K562 (cell line): ENCODE data around the gene DAGLA. TPM values are rescaled to one million over a fixed set of nuclear protein-coding genes. Genes with fewer than 3 reads are reported as not detected.

Experiments
- EHMT2 ChIP-seq: fragments of 450-650 bp; IDR thresholded peaks from 2 replicates; pipeline ENCODE4 v1.6.1; 2018; ENCODE audit warnings: antibody characterized with exemption
- EWSR1 ChIP-seq: fragments of 450-650 bp; IDR thresholded peaks from 2 replicates; pipeline ENCODE4 v1.6.1; 2018; ENCODE audit warnings: borderline replicate concordance, mild to moderate bottlenecking, low read depth, moderate library complexity; ENCODE audit not compliant: partially characterized antibody
- HES1 ChIP-seq: fragments of 450-650 bp; IDR thresholded peaks from 2 replicates; pipeline ENCODE4 v1.6.1; 2016; ENCODE audit warnings: low read depth, mild to moderate bottlenecking, moderate library complexity
- MAFK ChIP-seq: IDR thresholded peaks from 2 replicates; pipeline ENCODE4 v1.6.1; 2011; ENCODE audit warnings: low read length, improper control_type of control experiment
- MXD1 ChIP-seq: fragments of 250-450 bp; sonication (Bioruptor Pico); IDR thresholded peaks from 2 replicates; pipeline ENCODE4 v1.8.0; 2021; ENCODE audit warnings: borderline replicate concordance, mild to moderate bottlenecking, moderate library complexity; ENCODE audit not compliant: poor library complexity, severe bottlenecking
- POLR2AphosphoS2 ChIP-seq: IDR thresholded peaks from 2 replicates; pipeline ENCODE4 v1.6.1; 2012; ENCODE audit warnings: low read length, improper control_type of control experiment
- SLC30A9 ChIP-seq: fragments of 250-450 bp; sonication (Bioruptor Pico); IDR thresholded peaks from 2 replicates; pipeline ENCODE4 v1.8.0; 2022; ENCODE audit warnings: mild to moderate bottlenecking, moderate library complexity
- TSC22D4 ChIP-seq: fragments of 450-650 bp; IDR thresholded peaks from 2 replicates; pipeline ENCODE4 v1.6.1; 2016; ENCODE audit warnings: missing genetic modification characterization, missing biosample characterization, control low read depth
- ZNF551 ChIP-seq: fragments of 250-450 bp; sonication (Bioruptor Pico); IDR thresholded peaks from 2 replicates; pipeline ENCODE4 v1.5.0; 2021; ENCODE audit warnings: mild to moderate bottlenecking, moderate library complexity
- ZSCAN29 ChIP-seq: fragments of 450-650 bp; IDR thresholded peaks from 2 replicates; pipeline ENCODE4 v1.6.1; 2017
- polyA plus RNA-seq, 8 experiments: library from polyadenylated mRNA; depleted of rRNA in 4 of 8; stranded (reverse) in 5 of 8; unstranded in 3 of 8; fragments of >200 nt; fragmentation: Nextera tagmentation in 2 of 8; fragmentation: Illumina TruSeq in 1 of 8; extraction: Ambion mirVana in 2 of 8; extraction: Trizol in 1 of 8; gene quantifications; 2 replicates each; pipeline versions ENCODE4 v1.2.1 to v1.2.3, GENCODE V29; 2011 to 2014; ENCODE audit warnings: inconsistent platforms in 1 of 8, missing spikeins in 1 of 8
- total RNA-seq, 7 experiments: library from RNA; depleted of rRNA in 6 of 7; stranded (reverse); fragments of >200 nt in 6 of 7; fragmentation: Illumina TruSeq in 2 of 7; extraction: Trizol in 2 of 7; gene quantifications; 2 replicates each; pipeline versions ENCODE4 v1.2.1 to v1.2.3, GENCODE V29; 2011 to 2021; ENCODE audit warnings: low replicate concordance in 1 of 7

Gene DAGLA
- total and polyA plus RNA-seq, 9 of the 15 experiments (the other 6 are each of a cell fraction or from before 2014, with no cell fraction given) = 0.03 to 0.16 (median 0.04) TPM; not detected in 4

- no peak for TF ChIP-seq MXD1 (CRISPR knock-in tag)
- no peak for TF ChIP-seq HES1
- TF ChIP-seq ZNF551 (CRISPR knock-in tag) = no peak
- no peak for TF ChIP-seq MAFK
- TF ChIP-seq POLR2AphosphoS2 = no peak
- no peak for TF ChIP-seq EWSR1
- no peak for TF ChIP-seq SLC30A9 (CRISPR knock-in tag)
- no peak for TF ChIP-seq ZSCAN29
- TF ChIP-seq TSC22D4 = no peak
- no peak for TF ChIP-seq EHMT2
Observed at GRCh38 chr11:61765550-61766253, 85.5 kb downstream of the DAGLA start (continued).
